Liver (tissue), 9 donors: ENCODE measurements around the gene C1QA. TPM values are rescaled to one million over a fixed set of nuclear protein-coding genes. Genes with fewer than 3 reads are reported as not detected.

Source experiments
- DNase-seq: peaks from one replicate; pipeline ENCODE4 v3.0.0-alpha.2; 2017; ENCODE audit warnings: low spot score
- H3K27ac ChIP-seq, 2 donors: one replicate each; pipeline ENCODE4 v1.7.0; 2013; ENCODE audit warnings: inconsistent platforms in 2 of 2, low read length in 2 of 2, control low read depth in 1 of 2, low read depth in 1 of 2, mild to moderate bottlenecking in 1 of 2
- H3K27me3 ChIP-seq, 4 donors: one replicate each; pipeline versions ENCODE4 v1.6.1 to v1.7.0; 2013; ENCODE audit warnings: low read length in 3 of 4, inconsistent platforms in 1 of 4, mild to moderate bottlenecking in 1 of 4, moderate library complexity in 1 of 4; ENCODE audit not compliant: control insufficient read depth in 4 of 4, insufficient read depth in 4 of 4
- H3K36me3 ChIP-seq, 4 donors: one replicate each; pipeline versions ENCODE4 v1.6.1 to v1.7.0; 2013; ENCODE audit warnings: low read length in 3 of 4, mild to moderate bottlenecking in 3 of 4, low read depth in 1 of 4, moderate library complexity in 1 of 4; ENCODE audit not compliant: control insufficient read depth in 4 of 4, insufficient read depth in 3 of 4
- H3K4me1 ChIP-seq, 4 donors: one replicate each; pipeline versions ENCODE4 v1.6.1 to v1.7.0; 2013; ENCODE audit warnings: low read length in 3 of 4, mild to moderate bottlenecking in 3 of 4, moderate library complexity in 1 of 4; ENCODE audit not compliant: control insufficient read depth in 4 of 4, insufficient read depth in 4 of 4
- H3K4me3 ChIP-seq, 3 donors: one replicate each; pipeline versions ENCODE4 v1.6.1 to v1.7.0; 2013; ENCODE audit warnings: low read length in 3 of 3, control low read depth in 1 of 3, low read depth in 1 of 3, mild to moderate bottlenecking in 1 of 3
- H3K9ac ChIP-seq, 2 donors: one replicate each; pipeline ENCODE4 v1.7.0; 2013; ENCODE audit warnings: low read length in 2 of 2, mild to moderate bottlenecking in 2 of 2, moderate library complexity in 2 of 2, control low read depth in 1 of 2, low read depth in 1 of 2
- H3K9me3 ChIP-seq, 4 donors: one replicate each; pipeline versions ENCODE4 v1.6.1 to v1.7.0; 2013; ENCODE audit warnings: low read length in 3 of 4; ENCODE audit not compliant: control insufficient read depth in 4 of 4
- EGR1 ChIP-seq, 2 donors: IDR thresholded peaks; 2 replicates each; pipeline ENCODE4 v1.6.1; 2016 to 2018; ENCODE audit warnings: antibody characterized with exemption in 2 of 2, low read depth in 2 of 2
- FOXA1 ChIP-seq: IDR thresholded peaks from 2 replicates; pipeline ENCODE4 v1.6.1; 2016; ENCODE audit warnings: antibody characterized with exemption
- FOXA2 ChIP-seq: IDR thresholded peaks from 2 replicates; pipeline ENCODE4 v1.6.1; 2016; ENCODE audit warnings: antibody characterized with exemption
- GABPA ChIP-seq, 2 donors: IDR thresholded peaks in 1 of 2; conservative IDR thresholded peaks in 1 of 2; 2 replicates each; pipeline ENCODE4 v1.6.1; 2016; ENCODE audit warnings: antibody characterized with exemption in 2 of 2, mild to moderate bottlenecking in 1 of 2, moderate library complexity in 1 of 2
- HNF4A ChIP-seq, 2 donors: conservative IDR thresholded peaks; 2 replicates each; pipeline ENCODE4 v1.6.1; 2016; ENCODE audit warnings: antibody characterized with exemption in 2 of 2, mild to moderate bottlenecking in 2 of 2
- JUND ChIP-seq, 2 donors: IDR thresholded peaks; 2 replicates each; pipeline ENCODE4 v1.6.1; 2016; ENCODE audit warnings: antibody characterized with exemption in 2 of 2
- NR2F2 ChIP-seq: IDR thresholded peaks from 2 replicates; pipeline ENCODE4 v1.6.1; 2016; ENCODE audit warnings: antibody characterized with exemption
- RAD21 ChIP-seq, 2 donors: IDR thresholded peaks; 2 replicates each; pipeline ENCODE4 v1.6.1; 2016; ENCODE audit warnings: antibody characterized with exemption in 2 of 2, mild to moderate bottlenecking in 2 of 2
- RXRA ChIP-seq, 2 donors: IDR thresholded peaks; 2 replicates each; pipeline ENCODE4 v1.6.1; 2017 to 2018; ENCODE audit warnings: antibody characterized with exemption in 2 of 2, mild to moderate bottlenecking in 1 of 2
- SP1 ChIP-seq: IDR thresholded peaks from 2 replicates; pipeline ENCODE4 v1.6.1; 2018; ENCODE audit warnings: antibody characterized with exemption, mild to moderate bottlenecking
- TAF1 ChIP-seq: conservative IDR thresholded peaks from 2 replicates; pipeline ENCODE4 v1.6.1; 2016; ENCODE audit warnings: antibody characterized with exemption, mild to moderate bottlenecking
- YY1 ChIP-seq: IDR thresholded peaks from 2 replicates; pipeline ENCODE4 v1.6.1; 2016; ENCODE audit warnings: antibody characterized with exemption, mild to moderate bottlenecking
- WGBS: extraction: QIAGEN DNeasy Blood & Tissue Kit; methylation state at CpG from one replicate; pipeline ENCODE4 v1.1.7; 2013; 5-methylcytosine and 5-hydroxymethylcytosine counted together
- polyA plus RNA-seq, 2 donors: library from polyadenylated mRNA; stranded (reverse) in 1 of 2; unstranded in 1 of 2; fragments of 200-250 nt in 1 of 2; fragments of >200 nt in 1 of 2; fragmentation: Nextera tagmentation in 1 of 2; extraction: Ambion mirVana in 1 of 2; gene quantifications; one replicate each; pipeline versions ENCODE4 v1.2.1 to v1.2.3, GENCODE V29; 2013 to 2015
- total RNA-seq, 2 donors: library from RNA; depleted of rRNA; stranded (reverse); fragments of >200 nt; gene quantifications; one replicate each; pipeline ENCODE4 v1.2.3, GENCODE V29; 2014
- TF ChIP-seq, protein P1 (sequence below): IDR thresholded peaks from 2 replicates; pipeline ENCODE4 v1.6.1; 2016; ENCODE audit warnings: antibody characterized with exemption, mild to moderate bottlenecking
- TF ChIP-seq, protein P2 (sequence below): IDR thresholded peaks from 2 replicates; pipeline ENCODE4 v1.6.1; 2016; ENCODE audit warnings: antibody characterized with exemption
- TF ChIP-seq, protein P3 (sequence below): IDR thresholded peaks from 2 replicates; pipeline ENCODE4 v1.6.1; 2016; ENCODE audit warnings: antibody characterized with exemption
- TF ChIP-seq, protein P4 (sequence below): IDR thresholded peaks from 2 replicates; pipeline ENCODE4 v1.6.1; 2016; ENCODE audit warnings: antibody characterized with exemption
- donor health status: healthy.
- donor health status: healthy.
- donor health status: healthy.
- donor health status: healthy.
- donor health status: healthy.

The C1QA gene
- total and polyA plus RNA-seq, 4 donors: 73.0 to 243 (median 94.6) TPM

DNA sequence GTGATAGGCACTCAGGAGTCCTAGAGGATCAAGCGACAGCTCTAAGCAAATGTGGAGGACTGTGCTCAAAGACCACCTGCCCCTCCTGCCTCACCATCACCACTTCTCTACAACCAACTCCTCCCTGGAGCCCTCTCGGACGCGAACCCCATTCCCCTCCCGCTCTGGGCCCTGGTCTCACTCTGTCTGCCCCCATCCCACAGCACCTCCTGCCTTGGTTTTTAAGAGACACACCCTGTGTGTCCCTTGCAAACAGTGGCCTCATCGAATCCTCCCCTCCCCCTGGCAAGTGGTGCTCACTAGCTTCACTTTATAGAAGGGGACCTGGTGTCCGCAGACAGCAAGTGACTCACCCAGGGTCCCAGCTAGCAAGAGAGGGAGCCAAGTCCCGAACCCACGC lies 44.4 kb upstream of the C1QA start (continued):
- TF ChIP-seq, protein P1, sequence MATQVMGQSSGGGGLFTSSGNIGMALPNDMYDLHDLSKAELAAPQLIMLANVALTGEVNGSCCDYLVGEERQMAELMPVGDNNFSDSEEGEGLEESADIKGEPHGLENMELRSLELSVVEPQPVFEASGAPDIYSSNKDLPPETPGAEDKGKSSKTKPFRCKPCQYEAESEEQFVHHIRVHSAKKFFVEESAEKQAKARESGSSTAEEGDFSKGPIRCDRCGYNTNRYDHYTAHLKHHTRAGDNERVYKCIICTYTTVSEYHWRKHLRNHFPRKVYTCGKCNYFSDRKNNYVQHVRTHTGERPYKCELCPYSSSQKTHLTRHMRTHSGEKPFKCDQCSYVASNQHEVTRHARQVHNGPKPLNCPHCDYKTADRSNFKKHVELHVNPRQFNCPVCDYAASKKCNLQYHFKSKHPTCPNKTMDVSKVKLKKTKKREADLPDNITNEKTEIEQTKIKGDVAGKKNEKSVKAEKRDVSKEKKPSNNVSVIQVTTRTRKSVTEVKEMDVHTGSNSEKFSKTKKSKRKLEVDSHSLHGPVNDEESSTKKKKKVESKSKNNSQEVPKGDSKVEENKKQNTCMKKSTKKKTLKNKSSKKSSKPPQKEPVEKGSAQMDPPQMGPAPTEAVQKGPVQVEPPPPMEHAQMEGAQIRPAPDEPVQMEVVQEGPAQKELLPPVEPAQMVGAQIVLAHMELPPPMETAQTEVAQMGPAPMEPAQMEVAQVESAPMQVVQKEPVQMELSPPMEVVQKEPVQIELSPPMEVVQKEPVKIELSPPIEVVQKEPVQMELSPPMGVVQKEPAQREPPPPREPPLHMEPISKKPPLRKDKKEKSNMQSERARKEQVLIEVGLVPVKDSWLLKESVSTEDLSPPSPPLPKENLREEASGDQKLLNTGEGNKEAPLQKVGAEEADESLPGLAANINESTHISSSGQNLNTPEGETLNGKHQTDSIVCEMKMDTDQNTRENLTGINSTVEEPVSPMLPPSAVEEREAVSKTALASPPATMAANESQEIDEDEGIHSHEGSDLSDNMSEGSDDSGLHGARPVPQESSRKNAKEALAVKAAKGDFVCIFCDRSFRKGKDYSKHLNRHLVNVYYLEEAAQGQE: no peak
- no peak for TF ChIP-seq YY1
- TF ChIP-seq JUND (IDR thresholded peaks at IDR 0.05): no peak
- TF ChIP-seq TAF1: no peak
- TF ChIP-seq, protein P2, sequence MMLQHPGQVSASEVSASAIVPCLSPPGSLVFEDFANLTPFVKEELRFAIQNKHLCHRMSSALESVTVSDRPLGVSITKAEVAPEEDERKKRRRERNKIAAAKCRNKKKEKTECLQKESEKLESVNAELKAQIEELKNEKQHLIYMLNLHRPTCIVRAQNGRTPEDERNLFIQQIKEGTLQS: no peak

DNA sequence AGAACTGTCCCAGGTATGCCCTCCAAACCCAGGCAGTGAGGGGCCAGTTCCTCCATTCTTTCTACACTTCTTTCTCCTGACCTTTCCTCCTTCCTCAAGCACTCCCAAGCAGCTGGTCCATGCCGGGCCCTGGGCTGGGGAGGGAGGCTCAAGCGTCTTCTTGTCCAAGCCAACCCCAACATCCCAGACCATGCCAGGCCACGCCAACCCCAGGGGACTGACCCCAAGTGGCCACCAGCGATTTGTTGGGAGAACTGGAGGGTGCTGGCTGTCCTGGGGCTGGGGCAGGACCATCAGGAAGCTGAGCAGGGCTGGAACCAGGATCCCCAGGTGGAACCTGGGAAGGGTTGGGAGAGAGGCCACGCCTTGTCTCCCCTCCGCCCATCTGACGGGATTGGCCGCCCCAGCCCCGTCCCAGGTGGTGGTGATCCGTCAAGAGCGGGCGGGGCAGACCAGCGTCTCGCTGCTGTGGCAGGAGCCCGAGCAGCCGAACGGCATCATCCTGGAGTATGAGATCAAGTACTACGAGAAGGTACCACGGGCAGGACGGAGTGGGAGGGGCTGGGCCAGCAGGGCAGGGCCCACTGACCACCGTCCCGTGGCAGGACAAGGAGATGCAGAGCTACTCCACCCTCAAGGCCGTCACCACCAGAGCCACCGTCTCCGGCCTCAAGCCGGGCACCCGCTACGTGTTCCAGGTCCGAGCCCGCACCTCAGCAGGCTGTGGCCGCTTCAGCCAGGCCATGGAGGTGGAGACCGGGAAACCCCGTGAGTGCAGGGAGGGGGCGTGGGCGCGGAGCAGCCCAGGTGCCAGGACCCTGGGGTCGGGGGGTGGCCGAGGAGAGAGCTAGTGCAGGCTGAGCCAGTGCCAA lies 43.3 kb upstream of the C1QA start:
- Histone ChIP-seq H3K9me3 (no peaks in the 10 kb centered on the region), H3K9ac (no peak overlapping the region), H3K4me1 (no peaks in the 10 kb centered on the region), H3K27ac (no peak overlapping the region), H3K36me3 (no peaks in the 10 kb centered on the region), H3K27me3 (peaks cover 0 to 4% (median 2%) of the 10 kb centered on the region in 4 donors), H3K4me3 (no peak overlapping the region)
- TF ChIP-seq RAD21 (IDR thresholded peaks at IDR 0.05): no peak
- TF ChIP-seq, protein P3, sequence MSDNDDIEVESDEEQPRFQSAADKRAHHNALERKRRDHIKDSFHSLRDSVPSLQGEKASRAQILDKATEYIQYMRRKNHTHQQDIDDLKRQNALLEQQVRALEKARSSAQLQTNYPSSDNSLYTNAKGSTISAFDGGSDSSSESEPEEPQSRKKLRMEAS: no peak
- TF ChIP-seq GABPA (IDR thresholded peaks at IDR 0.05 in 1 of 2, conservative IDR thresholded peaks at IDR 0.05 in 1 of 2): no peak
- TF ChIP-seq TAF1: no peak
- DNase-seq: no peak
- WGBS: 49% methylated on average over 38 of the region's 38 CpGs

DNA sequence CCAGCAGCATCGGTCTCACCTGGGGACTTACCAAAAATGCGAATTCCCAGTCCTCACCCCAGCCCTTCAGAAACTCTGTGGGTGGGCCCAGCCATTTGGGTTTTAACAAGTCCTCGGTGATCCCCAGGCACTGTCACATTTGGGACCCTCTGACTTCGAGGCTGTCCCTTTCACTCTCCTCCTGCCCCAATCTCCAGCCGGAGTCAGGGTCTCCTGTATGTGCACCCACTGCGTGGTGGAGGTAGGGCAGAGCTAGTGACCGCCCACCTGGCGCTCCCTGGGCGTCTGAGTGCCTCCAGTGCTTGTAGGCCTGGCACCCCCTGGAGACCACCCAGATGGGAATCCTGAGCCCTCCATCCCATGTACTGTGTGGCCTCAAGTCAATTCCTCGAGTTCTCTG lies 42.0 kb upstream of the C1QA start:
- Histone ChIP-seq H3K27ac (no peak overlapping the region), H3K36me3 (no peaks in the 10 kb centered on the region), H3K4me3 (no peak overlapping the region), H3K27me3 (peaks cover 0 to 4% (median 2%) of the 10 kb centered on the region in 4 donors), H3K4me1 (no peaks in the 10 kb centered on the region), H3K9ac (no peak overlapping the region), H3K9me3 (no peaks in the 10 kb centered on the region)
- 78% methylated on average over 10 of the region's 10 CpGs for WGBS
- TF ChIP-seq, protein P4, sequence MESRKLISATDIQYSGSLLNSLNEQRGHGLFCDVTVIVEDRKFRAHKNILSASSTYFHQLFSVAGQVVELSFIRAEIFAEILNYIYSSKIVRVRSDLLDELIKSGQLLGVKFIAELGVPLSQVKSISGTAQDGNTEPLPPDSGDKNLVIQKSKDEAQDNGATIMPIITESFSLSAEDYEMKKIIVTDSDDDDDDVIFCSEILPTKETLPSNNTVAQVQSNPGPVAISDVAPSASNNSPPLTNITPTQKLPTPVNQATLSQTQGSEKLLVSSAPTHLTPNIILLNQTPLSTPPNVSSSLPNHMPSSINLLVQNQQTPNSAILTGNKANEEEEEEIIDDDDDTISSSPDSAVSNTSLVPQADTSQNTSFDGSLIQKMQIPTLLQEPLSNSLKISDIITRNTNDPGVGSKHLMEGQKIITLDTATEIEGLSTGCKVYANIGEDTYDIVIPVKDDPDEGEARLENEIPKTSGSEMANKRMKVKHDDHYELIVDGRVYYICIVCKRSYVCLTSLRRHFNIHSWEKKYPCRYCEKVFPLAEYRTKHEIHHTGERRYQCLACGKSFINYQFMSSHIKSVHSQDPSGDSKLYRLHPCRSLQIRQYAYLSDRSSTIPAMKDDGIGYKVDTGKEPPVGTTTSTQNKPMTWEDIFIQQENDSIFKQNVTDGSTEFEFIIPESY: no peak
- no peak for TF ChIP-seq YY1
- TF ChIP-seq, protein P1: no peak
- no peak for TF ChIP-seq HNF4A (conservative IDR thresholded peaks at IDR 0.05)
- TF ChIP-seq NR2F2: no peak
- no peak for TF ChIP-seq RXRA (IDR thresholded peaks at IDR 0.05)
- TF ChIP-seq RAD21 (IDR thresholded peaks at IDR 0.05): no peak
- TF ChIP-seq, protein P2: no peak
- no peak for TF ChIP-seq GABPA (IDR thresholded peaks at IDR 0.05 in 1 of 2, conservative IDR thresholded peaks at IDR 0.05 in 1 of 2)
- no peak for TF ChIP-seq TAF1
- TF ChIP-seq, protein P3: no peak
- no peak for TF ChIP-seq SP1
- TF ChIP-seq EGR1 (IDR thresholded peaks at IDR 0.05; ENCODE audit: low read depth in 2 of 2): no peak
- no peak for TF ChIP-seq FOXA1
- no peak for TF ChIP-seq FOXA2
- no peak for DNase-seq
